IMR-90 (cell line): ENCODE measurements around the gene ADAMTSL2. TPM values are rescaled to one million over a fixed set of nuclear protein-coding genes. Genes with fewer than 3 reads are reported as not detected.

Source experiments
- ATAC-seq: fragments of 200-7000 bp; cut with Tn5 transposase; 2 replicates; pipeline ENCODE4 v1.9.1; 2020; ENCODE audit warnings: low read depth, mild to moderate bottlenecking, moderate library complexity
- BruUV-seq: library from RNA; stranded (reverse); fragments of 400-500 nt; replicated peaks from 2 replicates; lab custom pipeline; 2021; lab: Mats Ljungman, UMichigan
- CTCF ChIA-PET: fragments of 300-600 bp; formaldehyde crosslinking; extraction: SDS; loops from one replicate; lab custom pipeline; 2021; ENCODE audit warnings: antibody characterized with exemption; lab: Yijun Ruan, JAX
- POLR2A ChIA-PET: fragments of 300-600 bp; sonication (Branson Sonifier 250); formaldehyde crosslinking; loops from one replicate; lab custom pipeline; 2022; ENCODE audit warnings: antibody characterized with exemption; ENCODE audit not compliant: unreplicated experiment; lab: Charles Lee
- DNase-seq: peaks from one replicate; pipeline ENCODE4 v3.0.0; 2013
- H2AFZ ChIP-seq: replicated peaks from 2 replicates; pipeline ENCODE3; 2013; ENCODE audit warnings: low read length, mild to moderate bottlenecking; ENCODE audit not compliant: poor library complexity
- H2AK5ac ChIP-seq: 2 replicates; pipeline ENCODE4 v1.6.1; 2013; ENCODE audit warnings: low read depth, low read length, inconsistent platforms
- H2AK9ac ChIP-seq: replicated peaks from 2 replicates; pipeline ENCODE3; 2013; ENCODE audit warnings: mild to moderate bottlenecking, low read depth, low read length, moderate library complexity; ENCODE audit not compliant: poor library complexity
- H2BK120ac ChIP-seq: 2 replicates; pipeline ENCODE4 v1.6.1; 2013; ENCODE audit warnings: low read depth, low read length, inconsistent platforms
- H2BK15ac ChIP-seq: 3 replicates; pipeline ENCODE4 v1.6.1; 2013; ENCODE audit warnings: low read depth, low read length, inconsistent platforms
- H2BK20ac ChIP-seq: 2 replicates; pipeline ENCODE4 v1.6.1; 2013; ENCODE audit warnings: low read depth, mild to moderate bottlenecking, inconsistent platforms, low read length, moderate library complexity
- H2BK5ac ChIP-seq: 2 replicates; pipeline ENCODE4 v1.6.1; 2013; ENCODE audit warnings: mild to moderate bottlenecking, low read depth, low read length, inconsistent platforms; ENCODE audit not compliant: poor library complexity, severe bottlenecking
- H3K14ac ChIP-seq: replicated peaks from 2 replicates; pipeline ENCODE4 v1.6.1; 2013; ENCODE audit warnings: low read depth, low read length, inconsistent platforms
- H3K18ac ChIP-seq: 2 replicates; pipeline ENCODE4 v1.6.1; 2013; ENCODE audit warnings: low read depth, low read length, control low read depth
- H3K23ac ChIP-seq: 2 replicates; pipeline ENCODE4 v1.6.1; 2013; ENCODE audit warnings: low read depth, low read length, inconsistent platforms
- H3K27ac ChIP-seq: 2 replicates; pipeline ENCODE4 v1.5.1; 2013; ENCODE audit warnings: mild to moderate bottlenecking, control low read depth, low read length; ENCODE audit not compliant: insufficient read depth
- H3K27me3 ChIP-seq: 2 replicates; pipeline ENCODE4 v1.6.1; 2013; ENCODE audit warnings: low read length; ENCODE audit not compliant: control insufficient read depth, insufficient read depth
- H3K36me3 ChIP-seq: 2 replicates; pipeline ENCODE4 v1.6.1; 2013; ENCODE audit warnings: low read length, mixed read lengths; ENCODE audit not compliant: control insufficient read depth, insufficient read depth
- H3K4ac ChIP-seq: 2 replicates; pipeline ENCODE4 v1.6.1; 2013; ENCODE audit warnings: low read depth, low read length, inconsistent platforms
- H3K4me1 ChIP-seq: 2 replicates; pipeline ENCODE4 v1.6.1; 2013; ENCODE audit warnings: low read length, mixed read lengths; ENCODE audit not compliant: control insufficient read depth, insufficient read depth
- H3K4me2 ChIP-seq: 2 replicates; pipeline ENCODE4 v1.6.1; 2013; ENCODE audit warnings: low read depth, mild to moderate bottlenecking, control low read depth, low read length, moderate library complexity
- H3K4me3 ChIP-seq: 2 replicates; pipeline ENCODE4 v1.5.1; 2013; ENCODE audit warnings: low read depth, mild to moderate bottlenecking, control low read depth, low read length, moderate library complexity; ENCODE audit not compliant: insufficient read depth
- H3K56ac ChIP-seq: 2 replicates; pipeline ENCODE4 v1.6.1; 2013; ENCODE audit warnings: low read length, inconsistent platforms; ENCODE audit not compliant: insufficient read depth; ENCODE audit errors: extremely low read depth
- H3K79me1 ChIP-seq, 2 experiments: 2 replicates each; pipeline ENCODE4 v1.6.1; 2013; ENCODE audit warnings: low read length in 2 of 2, inconsistent platforms in 1 of 2, low read depth in 1 of 2
- H3K9ac ChIP-seq: 2 replicates; pipeline ENCODE4 v1.6.1; 2013; ENCODE audit warnings: low read depth, low read length, control low read depth
- H3K9me1 ChIP-seq: 2 replicates; pipeline ENCODE4 v1.6.1; 2013; ENCODE audit warnings: low read length, inconsistent platforms; ENCODE audit not compliant: insufficient read depth
- H3K9me3 ChIP-seq: 2 replicates; pipeline ENCODE4 v1.6.1; 2013; ENCODE audit warnings: low read length; ENCODE audit not compliant: control insufficient read depth, insufficient read depth
- H4K20me1 ChIP-seq: 2 replicates; pipeline ENCODE4 v1.6.1; 2013; ENCODE audit warnings: low read length, inconsistent platforms; ENCODE audit not compliant: insufficient read depth
- H4K5ac ChIP-seq: 2 replicates; pipeline ENCODE4 v1.6.1; 2013; ENCODE audit warnings: mild to moderate bottlenecking, low read depth, low read length, control low read depth
- H4K8ac ChIP-seq, 2 experiments: 2 replicates each; pipeline ENCODE4 v1.6.1; 2013; ENCODE audit warnings: low read depth in 2 of 2, low read length in 2 of 2, control low read depth in 1 of 2, inconsistent platforms in 1 of 2
- H4K91ac ChIP-seq: 2 replicates; pipeline ENCODE4 v1.6.1; 2013; ENCODE audit warnings: low read depth, low read length, inconsistent platforms; ENCODE audit not compliant: insufficient read depth
- CEBPB ChIP-seq: IDR thresholded peaks from 2 replicates; pipeline ENCODE4 v1.6.1; 2012; ENCODE audit warnings: low read depth, low read length, improper control_type of control experiment
- WGBS, 2 experiments: methylation state at CpG; one replicate each; pipeline versions ENCODE4 v1.1.5 to v1.1.7; 2013; ENCODE audit warnings: missing lambda C conversion rate in 2 of 2; ENCODE audit not compliant: insufficient read length in 1 of 2; ENCODE audit errors: extremely low coverage in 2 of 2; 5-methylcytosine and 5-hydroxymethylcytosine counted together
- dilution Hi-C: fragments of 300-500 bp; cut with HindIII; formaldehyde crosslinking; loops from one replicate; pipeline ENCODE4 v1.14.3; 2018; ENCODE audit warnings: low sequenced_read_pairs; ENCODE audit not compliant: unreplicated experiment
- in situ Hi-C: fragments of 300-500 bp; cut with MboI; formaldehyde crosslinking; loops from 3 replicates; pipeline ENCODE4 v1.14.3; 2019; ENCODE audit warnings: low sequenced_read_pairs, inconsistent platforms, mixed read lengths
- intact Hi-C: fragments of 100-400 bp; cut with micrococcal nuclease; formaldehyde crosslinking; loops from 2 replicates; pipeline ENCODE4 v1.10.0; 2022
- polyA plus RNA-seq, 3 experiments: library from polyadenylated mRNA; depleted of rRNA; stranded (reverse); fragments of >200 nt; gene quantifications; 2 replicates each; pipeline ENCODE4 v1.2.3, GENCODE V29; 2012; ENCODE audit warnings: low replicate concordance in 1 of 3
- total RNA-seq: library from RNA; depleted of rRNA; stranded (reverse); fragments of >200 nt; gene quantifications from 2 replicates; pipeline ENCODE4 v1.2.3, GENCODE V29; 2012

ADAMTSL2 gene
- total and polyA plus RNA-seq, 2 of the 4 experiments (the other 2 are of a cell fraction) = not detected

- DNase-seq (no peak), ATAC-seq (no peak)
- Histone ChIP-seq H3K56ac (no peak overlapping the region), H4K91ac (no peak overlapping the region), H2AK9ac (no peak overlapping the region), H3K9ac (no peak overlapping the region), H3K36me3 (no peaks in the 10 kb centered on the region), H3K14ac (no peak overlapping the region), H2AFZ (no peak overlapping the region), H3K23ac (no peak overlapping the region), H4K8ac (no peak overlapping the region), H4K5ac (no peak overlapping the region), H3K27me3 (peaks cover 13% of the 10 kb centered on the region; the same call in 1 of the 2 replicates), H4K20me1 (no peaks in the 10 kb centered on the region; the same call in 1 of the 2 replicates), H3K4ac (no peak overlapping the region), H3K4me1 (no peaks in the 10 kb centered on the region), H3K4me3 (no peak overlapping the region), H3K9me3 (peaks cover 10% of the 10 kb centered on the region), H3K18ac (no peak overlapping the region), H3K27ac (no peak overlapping the region), H3K4me2 (no peak overlapping the region), H2BK5ac (no peak overlapping the region), H2BK20ac (no peak overlapping the region), H3K79me1 (no peaks in the 10 kb centered on the region), H3K9me1 (no peaks in the 10 kb centered on the region), H2AK5ac (no peak overlapping the region), H2BK15ac (no peak overlapping the region), H2BK120ac (no peak overlapping the region)
- no peak for TF ChIP-seq CEBPB
- POLR2A ChIA-PET = no interaction called here
- WGBS, 2 experiments = 55% methylated on average over 4 of the region's 10 CpGs; no CpG with 5 or more reads in 1 of the 2 experiments
- dilution Hi-C loops = no loop called here
- no TSS peak for BruUV-seq
- intact Hi-C loops = no loop called here
- in situ Hi-C loops = no loop called here
- CTCF ChIA-PET = no interaction called here
These were observed 57.5 kb downstream of the ADAMTSL2 start for GRCh38 chr9:133591985-133592384.
